ENCODE results near the gene ERC1. TPM values are rescaled to one million over a fixed set of nuclear protein-coding genes. Genes with fewer than 3 reads are reported as not detected.

ERC1 gene
- total and polyA plus RNA-seq, 2 of the 4 experiments (the other 2 are of a cell fraction), result 11.6 to 25.6 TPM

DNA sequence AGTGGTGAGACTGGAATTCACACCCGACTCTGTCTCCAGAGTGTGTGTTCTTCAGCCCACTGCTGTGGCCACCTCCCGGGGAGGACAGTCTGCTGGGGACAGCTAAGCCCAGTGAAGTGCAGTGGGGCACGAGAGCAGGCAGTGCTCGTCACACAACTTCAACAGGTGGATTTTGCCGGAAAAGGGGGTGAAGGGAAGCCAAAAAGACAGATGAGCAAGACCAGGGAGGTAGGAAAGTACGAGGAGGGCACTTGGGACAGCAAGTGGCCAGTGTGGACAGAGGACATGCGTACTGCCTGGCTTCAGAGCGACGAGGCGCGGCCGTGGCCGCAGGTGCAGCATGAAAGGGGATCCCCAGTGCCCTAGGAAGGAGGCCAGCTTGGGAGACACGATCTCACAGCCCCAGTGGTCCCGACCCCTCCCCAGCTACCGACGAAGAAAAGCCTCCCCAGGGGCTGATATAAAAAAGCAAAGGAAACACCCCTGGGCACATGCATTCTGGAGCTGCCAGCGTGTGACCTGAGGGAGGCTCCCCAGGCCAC, 507.2 kb downstream of the ERC1 start:
- no peak overlapping the region for H3K4ac ChIP-seq (ENCODE audit: low read depth, low read length)
- H3K4me2 ChIP-seq (ENCODE audit: low read depth, low read length), result no peak overlapping the region
- H4K91ac ChIP-seq (ENCODE audit: insufficient read depth, low read depth, low read length), result no peak overlapping the region
- dilution Hi-C loops (cut with HindIII; ENCODE audit: low sequenced_read_pairs, unreplicated experiment), result no loop called here
- H4K20me1 ChIP-seq (ENCODE audit: insufficient read depth, low read length), result no peaks in the 10 kb centered on the region
- peaks cover 6% of the 10 kb centered on the region; the same call in 1 of the 2 replicates for H3K9me1 ChIP-seq (ENCODE audit: insufficient read depth, low read length)
- no peak overlapping the region for H3K23ac ChIP-seq (ENCODE audit: low read depth, low read length)
- H2BK120ac ChIP-seq (ENCODE audit: low read depth, low read length), result peak overlapping the region; percentile 19; the same call in 1 of the 2 replicates
- H2BK20ac ChIP-seq (ENCODE audit: low read depth, low read length), result no peak overlapping the region
- H3K4me1 ChIP-seq (ENCODE audit: control insufficient read depth, insufficient read depth, low read length), result peaks cover 13% of the 10 kb centered on the region
- H3K27me3 ChIP-seq (ENCODE audit: control insufficient read depth, insufficient read depth, low read length), result no peaks in the 10 kb centered on the region
- BruUV-seq (replicated peaks), result no TSS peak
- no peak overlapping the region for H3K27ac ChIP-seq (ENCODE audit: insufficient read depth, low read length)
- H3K14ac ChIP-seq (replicated peaks; ENCODE audit: low read depth, low read length), result no peak overlapping the region
- H3K36me3 ChIP-seq (ENCODE audit: control insufficient read depth, insufficient read depth, low read length), result no peaks in the 10 kb centered on the region
- H2AK9ac ChIP-seq (replicated peaks; ENCODE audit: low read depth, low read length, poor library complexity), result no peak overlapping the region
- intact Hi-C loops (cut with micrococcal nuclease), result no loop called here
- ATAC-seq (ENCODE audit: low read depth) (no peak), DNase-seq (no peak)
- CTCF ChIA-PET, result no interaction called here
- peak overlapping the region; percentile 18 for H2AFZ ChIP-seq (replicated peaks; ENCODE audit: low read length, poor library complexity)
- POLR2A ChIA-PET (ENCODE audit: unreplicated experiment), result interaction anchor here (0.6 kb wide), 1 partner anchor 22 kb away, joined by 3 read pairs; no protein-coding TSS in a partner anchor
- H3K9ac ChIP-seq (ENCODE audit: low read depth, low read length), result no peak overlapping the region
- H3K4me3 ChIP-seq (ENCODE audit: insufficient read depth, low read depth, low read length), result no peak overlapping the region
- WGBS, 2 experiments (ENCODE audit: extremely low coverage in 2 of 2, insufficient read length in 1 of 2), result 93% methylated on average over 8 of the region's 18 CpGs; no CpG with 5 or more reads in 1 of the 2 experiments
- in situ Hi-C loops (cut with MboI; ENCODE audit: low sequenced_read_pairs), result no loop called here
- H2BK5ac ChIP-seq (ENCODE audit: low read depth, low read length, poor library complexity, severe bottlenecking), result no peak overlapping the region
- H3K18ac ChIP-seq (ENCODE audit: low read depth, low read length), result no peak overlapping the region
- no peak for TF ChIP-seq FOS (IDR thresholded peaks at IDR 0.05; ENCODE audit: low read depth, low read length)
- H4K5ac ChIP-seq (ENCODE audit: low read depth, low read length), result no peak overlapping the region
- H4K8ac ChIP-seq (ENCODE audit: low read depth in 2 of 2, low read length in 2 of 2), result peak overlapping the region in 1 of 2 experiments; percentile 4; a peak in 1 of 4 replicates
- H2BK15ac ChIP-seq (ENCODE audit: low read depth, low read length), result no peak overlapping the region
- H3K9me3 ChIP-seq (ENCODE audit: control insufficient read depth, insufficient read depth, low read length), result no peaks in the 10 kb centered on the region
- no peaks in the 10 kb centered on the region for H3K79me1 ChIP-seq (ENCODE audit: low read depth in 1 of 2, low read length in 2 of 2)
- H2AK5ac ChIP-seq (ENCODE audit: low read depth, low read length), result peak overlapping the region; percentile 67; the same call in 1 of the 2 replicates
- H3K56ac ChIP-seq (ENCODE audit: extremely low read depth, insufficient read depth, low read length), result no peak overlapping the region
